K562 (cell line): ENCODE results near the gene ATP5F1D. TPM values are rescaled to one million over a fixed set of nuclear protein-coding genes. Genes with fewer than 3 reads are reported as not detected.

Source experiments
- ATF1 ChIP-seq, 2 experiments: fragments of 450-650 bp in 1 of 2; IDR thresholded peaks; 2 replicates each; pipeline ENCODE4 v1.6.1; 2016; ENCODE audit warnings: missing compliant biosample characterization in 1 of 2, missing genetic modification characterization in 1 of 2
- ATF7 ChIP-seq: fragments of 450-650 bp; IDR thresholded peaks from 2 replicates; pipeline ENCODE4 v1.7.1; 2014; ENCODE audit warnings: mild to moderate bottlenecking, moderate library complexity
- CUX1 ChIP-seq: fragments of 200-800 bp; sonication (Bioruptor generic); IDR thresholded peaks from 2 replicates; pipeline ENCODE4 v1.6.1; 2016; ENCODE audit warnings: missing genetic modification characterization, missing compliant biosample characterization
- MEF2D ChIP-seq: conservative IDR thresholded peaks from 2 replicates; pipeline ENCODE4 v1.6.1; 2016; ENCODE audit warnings: low read depth, missing genetic modification characterization, missing compliant biosample characterization
- OTX1 ChIP-seq: fragments of 450-650 bp; formaldehyde crosslinking; IDR thresholded peaks from 2 replicates; pipeline ENCODE4 v1.4.0; 2022; ENCODE audit warnings: mild to moderate bottlenecking
- TEAD2 ChIP-seq: fragments of 450-650 bp; IDR thresholded peaks from 2 replicates; pipeline ENCODE4 v1.6.1; 2016; ENCODE audit warnings: missing genetic modification characterization, control low read depth, missing compliant biosample characterization
- VEZF1 ChIP-seq: fragments of 200-800 bp; sonication (Bioruptor generic); IDR thresholded peaks from 2 replicates; pipeline ENCODE4 v1.6.1; 2017; ENCODE audit warnings: missing genetic modification characterization, missing compliant biosample characterization
- ZBTB2 ChIP-seq: fragments of 450-650 bp; IDR thresholded peaks from 2 replicates; pipeline ENCODE4 v1.6.1; 2016; ENCODE audit warnings: antibody characterized with exemption
- ZNF217 ChIP-seq: sonication (generic); formaldehyde crosslinking; IDR thresholded peaks from 2 replicates; pipeline ENCODE4 v1.8.0; 2022; ENCODE audit warnings: mild to moderate bottlenecking, missing genetic modification reagents
- polyA plus RNA-seq, 8 experiments: library from polyadenylated mRNA; depleted of rRNA in 4 of 8; stranded (reverse) in 5 of 8; unstranded in 3 of 8; fragments of >200 nt; fragmentation: Nextera tagmentation in 2 of 8; fragmentation: Illumina TruSeq in 1 of 8; extraction: Ambion mirVana in 2 of 8; extraction: Trizol in 1 of 8; gene quantifications; 2 replicates each; pipeline versions ENCODE4 v1.2.1 to v1.2.3, GENCODE V29; 2011 to 2014; ENCODE audit warnings: inconsistent platforms in 1 of 8, missing spikeins in 1 of 8
- total RNA-seq, 7 experiments: library from RNA; depleted of rRNA in 6 of 7; stranded (reverse); fragments of >200 nt in 6 of 7; fragmentation: Illumina TruSeq in 2 of 7; extraction: Trizol in 2 of 7; gene quantifications; 2 replicates each; pipeline versions ENCODE4 v1.2.1 to v1.2.3, GENCODE V29; 2011 to 2021; ENCODE audit warnings: low replicate concordance in 1 of 7
- TF ChIP-seq, protein P1 (sequence below): fragments of 250-450 bp; sonication (Bioruptor Pico); IDR thresholded peaks from 2 replicates; pipeline ENCODE4 v1.4.0; 2020; ENCODE audit warnings: mild to moderate bottlenecking, moderate library complexity
- TF ChIP-seq, protein P2 (sequence below), 3 experiments: fragments of 200-800 bp in 1 of 3; sonication (Bioruptor generic) in 1 of 3; sonication (generic) in 1 of 3; formaldehyde crosslinking in 1 of 3; IDR thresholded peaks; 2 replicates each; pipeline versions ENCODE4 v1.6.1 to v1.8.0; 2016 to 2022; ENCODE audit warnings: mild to moderate bottlenecking in 2 of 3, missing compliant biosample characterization in 2 of 3, missing genetic modification characterization in 2 of 3, missing genetic modification reagents in 1 of 3

The ATP5F1D gene
- total and polyA plus RNA-seq, 9 of the 15 experiments (the other 6 are each of a cell fraction or from before 2014, with no cell fraction given) = 3.9 to 409 (median 36.8) TPM

DNA sequence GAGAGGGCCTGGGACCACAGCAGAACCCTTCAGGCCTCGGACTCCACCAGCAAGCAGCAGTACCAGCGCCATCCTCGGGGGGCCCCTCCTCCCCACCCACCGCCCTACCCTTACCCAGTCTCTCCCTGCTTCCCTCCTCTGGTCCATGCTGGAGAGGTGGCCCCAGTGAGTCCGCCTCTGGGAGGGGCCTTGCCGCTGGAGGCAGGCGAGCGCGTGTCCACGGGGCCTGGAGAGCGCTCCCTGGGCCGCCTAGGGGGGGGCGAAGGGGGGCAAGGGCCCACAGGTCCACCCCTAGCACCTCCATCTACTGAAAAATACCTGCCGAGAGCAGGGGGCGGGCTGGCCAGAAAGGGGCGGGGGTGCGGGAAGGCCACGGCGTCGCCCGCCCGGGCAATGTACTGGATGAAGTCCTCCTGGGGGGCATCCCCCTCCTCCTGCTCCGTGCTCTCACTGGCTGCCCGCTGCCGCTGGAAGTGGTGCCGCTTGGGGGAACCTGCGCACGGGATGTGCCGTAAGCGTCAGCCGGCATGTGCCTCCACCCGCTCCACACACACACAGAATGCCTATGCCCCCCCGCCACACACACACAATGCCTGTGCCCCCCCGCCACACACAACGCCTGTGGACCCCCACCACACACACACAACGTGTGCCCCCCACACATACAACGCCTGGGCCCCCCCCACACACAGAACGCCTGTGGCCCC, 10.6 kb upstream of the ATP5F1D start (continued):
- TF ChIP-seq, protein P1, sequence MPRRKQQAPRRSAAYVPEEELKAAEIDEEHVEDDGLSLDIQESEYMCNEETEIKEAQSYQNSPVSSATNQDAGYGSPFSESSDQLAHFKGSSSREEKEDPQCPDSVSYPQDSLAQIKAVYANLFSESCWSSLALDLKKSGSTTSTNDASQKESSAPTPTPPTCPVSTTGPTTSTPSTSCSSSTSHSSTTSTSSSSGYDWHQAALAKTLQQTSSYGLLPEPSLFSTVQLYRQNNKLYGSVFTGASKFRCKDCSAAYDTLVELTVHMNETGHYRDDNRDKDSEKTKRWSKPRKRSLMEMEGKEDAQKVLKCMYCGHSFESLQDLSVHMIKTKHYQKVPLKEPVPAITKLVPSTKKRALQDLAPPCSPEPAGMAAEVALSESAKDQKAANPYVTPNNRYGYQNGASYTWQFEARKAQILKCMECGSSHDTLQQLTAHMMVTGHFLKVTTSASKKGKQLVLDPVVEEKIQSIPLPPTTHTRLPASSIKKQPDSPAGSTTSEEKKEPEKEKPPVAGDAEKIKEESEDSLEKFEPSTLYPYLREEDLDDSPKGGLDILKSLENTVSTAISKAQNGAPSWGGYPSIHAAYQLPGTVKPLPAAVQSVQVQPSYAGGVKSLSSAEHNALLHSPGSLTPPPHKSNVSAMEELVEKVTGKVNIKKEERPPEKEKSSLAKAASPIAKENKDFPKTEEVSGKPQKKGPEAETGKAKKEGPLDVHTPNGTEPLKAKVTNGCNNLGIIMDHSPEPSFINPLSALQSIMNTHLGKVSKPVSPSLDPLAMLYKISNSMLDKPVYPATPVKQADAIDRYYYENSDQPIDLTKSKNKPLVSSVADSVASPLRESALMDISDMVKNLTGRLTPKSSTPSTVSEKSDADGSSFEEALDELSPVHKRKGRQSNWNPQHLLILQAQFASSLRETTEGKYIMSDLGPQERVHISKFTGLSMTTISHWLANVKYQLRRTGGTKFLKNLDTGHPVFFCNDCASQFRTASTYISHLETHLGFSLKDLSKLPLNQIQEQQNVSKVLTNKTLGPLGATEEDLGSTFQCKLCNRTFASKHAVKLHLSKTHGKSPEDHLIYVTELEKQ (CRISPR knock-in tag) = no peak
- TF ChIP-seq MEF2D (tag) (no peak), ZBTB2 (no peak), CUX1 (CRISPR knock-in tag) (no peak), TEAD2 (tag) (no peak), ZNF217 (CRISPR knock-in tag) (no peak), OTX1 (CRISPR knock-in tag) (no peak), VEZF1 (peak; percentile 46), ATF1 (CRISPR knock-in tag; IDR thresholded peaks at IDR 0.05) (no peak), ATF1 (tag; IDR thresholded peaks at IDR 0.05) (no peak), ATF7 (no peak)
- TF ChIP-seq, protein P2, sequence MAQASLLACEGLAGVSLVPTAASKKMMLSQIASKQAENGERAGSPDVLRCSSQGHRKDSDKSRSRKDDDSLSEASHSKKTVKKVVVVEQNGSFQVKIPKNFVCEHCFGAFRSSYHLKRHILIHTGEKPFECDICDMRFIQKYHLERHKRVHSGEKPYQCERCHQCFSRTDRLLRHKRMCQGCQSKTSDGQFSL (CRISPR knock-in tag; IDR thresholded peaks at IDR 0.05) = no peak; the same call in 1 of the 2 replicates
- TF ChIP-seq, protein P2 (tag; IDR thresholded peaks at IDR 0.05) = peak in 1 of 2 experiments; percentile 52; a peak in 1 of 4 replicates
